HG03097 (cell line): Measurements from ENCODE around the gene SLC39A5.
"Not testable (repeated sequence)": the region's sequence is repeated elsewhere in the genome, so short reads cannot be mapped to it uniquely, and the experiment has no call there.

ENCODE experiments used
- ATAC-seq: cut with Tn5 transposase; IDR thresholded peaks from one replicate; pipeline ENCODE4 v1.9.1; 2021; ENCODE audit not compliant: unreplicated experiment, low FRiP score

Gene SLC39A5

GRCh38 chr12:56242986-56243385 is 13.1 kb downstream of the SLC39A5 start:
- ATAC-seq, result no peak

- no peak for ATAC-seq
Measured at GRCh38 chr12:56243731-56244181, 13.9 kb downstream of the SLC39A5 start.

- ATAC-seq, result no peak
Measured at GRCh38 chr12:56244494-56244893, 14.6 kb downstream of the SLC39A5 start.

GRCh38 chr12:56247923-56248322 is 18.1 kb downstream of the SLC39A5 start:
- no peak for ATAC-seq

GRCh38 chr12:56248711-56249110 is 18.9 kb downstream of the SLC39A5 start:
- ATAC-seq, result no peak

GRCh38 chr12:56252649-56253048 is 22.8 kb downstream of the SLC39A5 start:
- no peak for ATAC-seq

GRCh38 chr12:56253091-56253490 is 23.2 kb downstream of the SLC39A5 start:
- no peak for ATAC-seq

- no peak for ATAC-seq
Measured at GRCh38 chr12:56255671-56256070, 25.8 kb downstream of the SLC39A5 start.

- no peak for ATAC-seq
Measured at GRCh38 chr12:56256326-56256960, 26.6 kb downstream of the SLC39A5 start.

GRCh38 chr12:56257071-56257470 is 27.2 kb downstream of the SLC39A5 start:
- ATAC-seq, result no peak

GRCh38 chr12:56257491-56258067 is 27.7 kb downstream of the SLC39A5 start:
- ATAC-seq, result no peak

GRCh38 chr12:56258068-56258819 is 28.4 kb downstream of the SLC39A5 start, which contains the start of gene ANKRD52:
Gene ANKRD52, minus strand, starts transcription at chr12:56258384. Its CDS starts 115 bp downstream, at chr12:56258269.
- ATAC-seq, result peak; percentile 83

- ATAC-seq, result no peak
Measured at GRCh38 chr12:56258820-56259183, 29.0 kb downstream of the SLC39A5 start.

- ATAC-seq, result no peak
Measured at GRCh38 chr12:56260380-56260779, 30.5 kb downstream of the SLC39A5 start.

GRCh38 chr12:56260921-56261320 is 31.1 kb downstream of the SLC39A5 start:
- ATAC-seq, result no peak

GRCh38 chr12:56261503-56262232 is 31.8 kb downstream of the SLC39A5 start:
- no peak for ATAC-seq

GRCh38 chr12:56262955-56263354 is 33.1 kb downstream of the SLC39A5 start:
- not testable (repeated sequence) for ATAC-seq

GRCh38 chr12:56266068-56266692 is 36.3 kb downstream of the SLC39A5 start:
- not testable (repeated sequence) for ATAC-seq

GRCh38 chr12:56266693-56267442 is 37.0 kb downstream of the SLC39A5 start, which contains the start of gene COQ10A:
Gene COQ10A, plus strand, starts transcription at chr12:56266942. Its CDS starts 177 bp downstream, at chr12:56267119.
- ATAC-seq, result peak; percentile 93
